GM20431 (cell line): ENCODE data around the gene F8.
"Not testable (repeated sequence)": the region's sequence is repeated elsewhere in the genome, so short reads cannot be mapped to it uniquely, and the experiment has no call there.

Experiments used
- in situ Hi-C: fragments of 300-500 bp; cut with MseI, MboI; formaldehyde crosslinking; loops from one replicate; pipeline ENCODE4 v1.15.0; 2020; ENCODE audit warnings: low sequenced_read_pairs; ENCODE audit not compliant: unreplicated experiment

F8 gene

DNA sequence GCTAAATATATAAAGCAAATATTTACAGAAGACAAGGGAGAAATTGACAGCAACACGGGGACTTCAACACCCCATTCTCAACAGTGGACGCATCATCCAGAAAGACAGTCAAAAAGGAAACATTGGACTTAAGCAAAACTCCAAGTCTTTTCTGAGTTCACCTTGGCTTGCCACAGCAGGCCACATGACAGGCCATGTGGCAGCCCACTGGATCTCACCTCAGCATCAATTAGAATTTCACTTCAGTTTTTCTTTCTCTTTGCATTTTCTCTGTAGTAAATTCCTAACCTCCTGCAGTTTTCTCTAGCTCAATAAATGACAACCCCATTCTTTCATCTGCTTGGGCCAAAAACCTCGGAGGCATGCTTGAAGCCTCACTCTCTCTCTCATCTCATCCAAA is 200.5 kb downstream of the F8 start:
- in situ Hi-C loops, result no loop called here

DNA sequence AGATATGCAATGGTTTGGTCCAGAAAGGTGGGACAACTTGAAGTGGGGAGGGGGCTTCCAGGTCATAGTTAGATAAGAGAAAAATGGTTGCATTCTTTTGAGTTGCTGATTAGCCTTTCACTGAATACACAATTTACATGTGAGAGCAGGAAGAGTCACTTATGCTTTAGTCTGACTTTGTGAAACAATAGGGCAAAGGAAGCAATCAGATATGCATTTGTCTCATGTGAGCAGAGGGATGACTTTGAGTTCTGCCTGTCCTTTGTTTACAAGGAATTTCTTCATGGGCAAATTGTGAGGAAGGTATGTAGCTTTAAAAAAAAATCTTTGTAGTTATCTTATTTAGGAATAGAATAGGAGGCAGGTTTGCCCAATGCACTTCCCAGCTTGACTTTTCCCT is 201.0 kb downstream of the F8 start:
- in situ Hi-C loops, result no loop called here

DNA sequence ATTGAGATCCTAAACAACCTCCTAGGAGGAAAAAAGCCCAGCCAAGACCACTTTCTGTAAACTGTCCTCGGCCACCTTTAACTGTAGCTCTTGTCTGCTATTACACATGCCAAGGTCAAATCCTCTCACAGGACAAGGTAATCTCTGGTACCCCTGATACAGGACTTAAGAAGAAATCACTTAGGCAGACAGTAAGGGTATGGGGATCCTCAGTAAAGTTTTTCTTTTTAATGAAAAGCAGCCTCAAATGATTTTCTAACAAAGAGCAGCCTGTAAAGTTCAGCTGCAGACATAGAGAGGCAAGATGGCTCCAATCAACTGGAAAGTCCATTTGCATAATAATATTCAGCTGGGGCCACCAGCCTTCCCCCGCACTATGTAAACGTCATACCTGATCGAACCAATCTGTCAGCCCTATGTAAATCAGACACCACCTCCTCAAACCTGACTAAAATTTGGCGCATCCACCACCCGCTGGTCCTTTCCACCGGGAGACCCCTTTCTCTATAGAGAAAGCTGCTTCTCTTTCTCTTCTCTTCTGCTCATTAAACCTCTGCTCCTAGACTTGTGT is 202.7 kb downstream of the F8 start:
- in situ Hi-C loops, result no loop called here

DNA sequence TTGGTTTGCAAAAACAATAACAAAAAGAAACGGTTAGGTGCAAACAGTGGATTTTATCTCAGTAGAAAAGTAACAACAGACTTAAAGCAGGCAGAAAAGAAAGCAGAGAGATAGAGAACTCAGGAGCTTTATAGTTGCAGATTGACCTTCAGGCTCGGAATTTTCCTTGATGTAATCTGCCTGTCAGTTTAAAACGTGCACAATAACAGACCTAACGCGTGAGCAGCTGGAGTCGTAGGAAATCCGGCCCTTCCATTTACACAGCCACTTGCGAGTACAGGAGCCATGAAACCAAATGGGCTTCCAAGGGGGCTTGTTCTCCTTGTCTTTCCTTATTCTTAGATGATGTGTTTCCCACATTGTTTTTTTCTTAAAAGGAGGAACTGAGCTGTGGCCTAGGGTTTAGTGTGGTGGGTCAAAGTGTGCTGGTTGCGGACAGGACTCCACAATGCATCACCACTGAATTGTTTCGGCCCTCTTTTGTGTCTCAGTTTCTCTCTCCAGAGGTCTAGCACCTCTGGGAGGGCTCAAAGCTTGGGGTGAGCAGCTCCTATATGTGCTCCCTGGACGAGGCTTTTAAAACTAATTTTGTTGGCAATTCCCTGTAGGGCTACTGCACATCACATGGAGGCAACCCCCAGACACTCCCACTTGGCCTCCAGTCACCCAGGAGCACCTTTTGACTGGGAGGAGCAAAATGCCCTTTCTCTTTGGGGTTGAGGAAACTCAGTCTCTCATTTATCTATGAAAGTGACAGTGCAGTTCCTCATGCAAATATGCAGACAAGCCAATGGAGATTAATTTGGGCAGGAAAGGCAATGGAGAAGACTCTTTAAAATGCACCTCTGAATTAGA is 203.4 kb downstream of the F8 start:
- in situ Hi-C loops, result no loop called here

DNA sequence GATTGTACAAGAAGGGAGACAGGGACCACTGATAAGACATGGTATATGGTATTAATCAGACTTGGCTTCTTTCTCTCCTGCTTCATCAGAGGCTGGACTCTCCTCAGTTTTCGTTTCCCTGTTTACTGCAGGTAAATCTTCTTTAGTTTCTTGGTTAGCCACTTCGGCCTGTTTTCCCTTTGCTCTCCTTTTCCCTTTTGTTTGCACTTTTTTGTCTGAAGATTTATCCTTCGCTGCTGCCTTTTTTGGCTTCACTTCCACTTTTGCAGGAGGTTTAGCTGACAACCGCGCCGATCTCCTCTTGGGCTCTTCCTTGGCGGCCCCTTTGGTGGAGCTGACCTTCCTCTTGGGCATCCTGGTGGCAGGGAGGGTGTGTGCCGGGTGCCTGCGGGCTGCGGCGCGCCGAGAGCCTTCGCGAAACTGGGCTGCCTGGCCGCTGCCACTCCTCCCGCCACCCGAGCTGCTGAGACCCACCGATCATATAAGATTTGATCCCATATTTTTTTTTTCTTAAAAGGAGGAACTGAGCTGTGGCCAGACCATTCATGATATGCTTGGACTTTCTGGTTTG is 205.4 kb downstream of the F8 start:
- in situ Hi-C loops, result not testable (repeated sequence)

DNA sequence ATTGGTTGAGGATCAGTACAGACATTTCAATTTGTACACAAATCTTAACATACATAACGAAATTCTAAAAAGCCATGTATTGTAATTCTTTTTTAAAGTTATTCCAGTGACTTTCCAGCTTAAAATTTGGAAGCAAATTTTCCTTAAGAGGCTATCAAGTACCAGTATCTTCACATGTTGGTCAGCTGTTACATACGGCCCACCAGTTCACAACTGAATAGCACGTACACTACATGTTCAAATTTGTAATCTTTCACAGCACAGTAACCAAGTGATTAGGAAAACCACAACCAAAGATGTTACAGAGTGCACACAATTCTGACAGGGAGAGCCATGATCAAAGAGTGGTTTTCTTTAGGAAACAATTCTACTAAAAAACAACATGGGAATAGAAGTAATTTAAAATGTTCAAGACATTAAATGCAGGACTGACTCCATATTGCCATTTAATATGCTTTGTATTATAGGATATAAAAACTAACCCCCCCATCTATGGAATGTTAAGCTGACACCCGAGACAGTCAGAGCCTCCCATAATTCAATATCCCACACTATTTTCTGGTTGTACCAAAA is 206.1 kb downstream of the F8 start:
- in situ Hi-C loops, result not testable (repeated sequence)

DNA sequence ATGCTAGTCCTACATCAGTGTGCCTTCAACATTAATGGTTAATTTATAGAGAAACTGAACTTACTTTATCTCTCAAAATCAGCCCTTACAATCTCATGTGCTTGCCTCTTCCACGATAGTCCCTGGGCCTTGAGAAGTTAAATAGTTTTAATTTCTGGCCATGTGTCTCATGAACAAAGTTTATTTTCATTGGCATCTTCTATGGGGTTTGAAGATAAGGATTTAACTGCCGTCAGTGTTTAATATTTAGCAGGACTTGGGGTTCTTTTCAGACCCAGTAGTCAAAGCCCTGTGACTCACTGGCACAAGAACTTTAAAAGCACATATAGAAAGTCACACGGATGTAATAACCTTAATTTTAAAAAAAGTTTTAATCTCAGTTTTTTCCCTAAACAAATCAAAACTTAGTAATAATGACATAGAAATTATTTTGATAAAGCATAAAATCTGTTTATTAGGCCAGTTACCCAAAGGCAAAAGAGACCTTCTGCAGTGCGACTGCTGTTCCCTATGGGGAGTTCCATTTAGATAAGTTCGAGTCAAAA is 207.2 kb downstream of the F8 start:
- in situ Hi-C loops, result no loop called here

DNA sequence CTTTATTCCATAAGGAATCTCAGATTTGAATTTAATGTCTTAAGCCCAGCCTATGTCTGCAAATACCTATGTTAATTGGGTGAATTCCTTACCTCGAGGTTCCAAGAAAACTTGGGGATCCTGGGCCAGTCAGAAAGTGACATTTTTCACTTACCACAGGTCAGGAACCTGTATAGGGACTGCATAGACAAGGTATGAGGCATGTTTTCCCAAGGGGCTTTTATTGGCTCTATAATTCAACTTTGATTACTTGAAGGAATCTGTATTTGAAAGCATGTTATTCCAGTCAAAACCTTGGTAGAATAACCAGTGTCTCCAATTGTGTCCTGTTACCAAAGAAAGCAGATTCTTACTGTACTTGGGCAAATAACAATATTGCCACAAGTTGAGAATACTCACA is 208.7 kb downstream of the F8 start:
- in situ Hi-C loops, result no loop called here

DNA sequence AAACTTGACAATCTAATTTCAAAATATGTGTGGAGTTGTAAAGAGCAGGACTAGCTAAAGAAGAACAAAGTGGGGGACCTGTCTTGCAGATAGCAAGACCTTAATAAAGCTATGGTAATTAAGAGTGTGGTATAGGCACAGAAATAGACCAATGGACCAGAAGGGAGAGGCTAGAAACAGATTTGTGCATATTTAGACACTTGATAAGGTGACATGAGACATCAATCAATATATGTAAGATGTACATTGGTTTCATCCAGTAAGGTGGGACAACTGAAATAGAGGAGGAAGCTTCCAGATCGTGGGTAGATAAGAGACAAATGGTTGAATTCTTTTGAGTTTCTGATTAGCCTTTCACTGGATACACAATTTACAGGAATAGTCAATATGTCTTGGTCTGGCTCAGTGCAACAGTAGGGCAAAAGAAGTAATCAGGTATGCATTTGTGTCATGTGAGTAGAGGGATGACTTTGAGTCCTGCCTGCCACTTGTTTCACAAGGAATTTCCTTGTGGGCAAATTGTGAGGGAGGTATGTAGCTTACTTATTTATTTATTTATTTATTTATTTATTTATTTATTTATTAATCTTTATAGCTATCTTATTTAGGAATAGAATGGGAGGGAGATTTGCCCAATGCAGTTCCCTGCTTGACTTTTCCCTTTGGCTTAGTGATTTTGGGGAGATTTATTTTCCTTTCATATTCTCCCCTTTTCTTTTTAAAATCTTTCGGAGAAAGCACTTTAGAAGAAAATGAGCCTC is 210.0 kb downstream of the F8 start:
- in situ Hi-C loops, result no loop called here

DNA sequence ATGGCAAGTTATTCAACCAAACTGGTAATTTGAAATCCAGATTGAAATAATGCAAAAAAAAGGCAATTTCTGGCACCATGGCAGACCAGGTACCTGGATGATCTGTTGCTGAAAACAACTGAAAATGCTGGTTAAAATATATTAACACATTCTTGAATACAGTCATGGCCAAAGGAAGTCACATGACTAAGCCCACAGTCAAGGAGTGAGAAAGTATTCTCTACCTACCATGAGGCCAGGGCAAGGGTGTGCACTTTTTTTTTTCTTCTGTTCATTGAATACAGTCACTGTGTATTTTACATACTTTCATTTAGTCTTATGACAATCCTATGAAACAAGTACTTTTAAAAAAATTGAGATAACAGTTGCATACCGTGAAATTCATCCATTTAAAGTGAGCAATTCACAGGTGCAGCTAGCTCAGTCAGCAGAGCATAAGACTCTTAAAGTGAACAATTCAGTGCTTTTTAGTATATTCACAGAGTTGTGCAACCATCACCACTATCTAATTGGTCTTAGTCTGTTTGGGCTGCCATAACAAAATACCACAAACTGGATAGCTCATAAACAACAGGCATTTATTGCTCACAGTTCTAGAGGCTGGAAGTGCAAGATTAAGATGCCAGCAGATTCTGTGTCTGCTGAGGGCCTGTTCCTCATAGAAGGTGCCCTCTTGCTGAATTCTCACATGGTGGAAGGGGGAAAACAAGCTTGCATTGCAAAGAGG is 212.4 kb downstream of the F8 start:
- in situ Hi-C loops, result no loop called here

DNA sequence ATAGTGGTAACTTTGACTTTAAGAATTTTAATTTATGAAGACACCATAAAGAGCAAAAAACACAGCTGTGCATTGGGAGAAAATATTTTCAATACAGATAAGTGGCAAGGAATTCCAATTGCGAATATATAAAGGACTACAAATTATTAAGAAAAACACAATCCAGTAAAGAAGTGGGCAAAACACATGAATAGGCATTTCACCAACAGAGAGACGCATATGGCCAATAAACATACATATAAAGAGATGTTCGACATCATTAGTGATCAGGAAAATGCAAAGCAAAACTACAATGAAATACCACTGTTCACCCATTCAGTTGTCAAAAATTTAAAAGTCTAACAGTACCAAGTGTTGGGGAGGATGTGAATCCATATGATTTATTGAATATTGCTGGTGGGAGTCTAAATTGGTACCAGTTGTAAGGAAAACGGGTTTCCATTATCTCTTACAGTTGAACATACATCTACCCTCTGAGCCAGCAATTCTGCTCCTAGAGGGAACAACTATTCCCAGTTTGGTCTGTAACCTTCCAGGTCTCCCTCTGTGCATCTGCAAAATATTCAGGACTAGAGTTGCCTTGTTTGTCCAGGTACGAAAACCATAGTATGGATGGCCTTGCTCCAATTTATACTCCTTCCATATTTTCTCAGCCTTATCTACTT is 215.6 kb downstream of the F8 start:
- in situ Hi-C loops, result no loop called here

DNA sequence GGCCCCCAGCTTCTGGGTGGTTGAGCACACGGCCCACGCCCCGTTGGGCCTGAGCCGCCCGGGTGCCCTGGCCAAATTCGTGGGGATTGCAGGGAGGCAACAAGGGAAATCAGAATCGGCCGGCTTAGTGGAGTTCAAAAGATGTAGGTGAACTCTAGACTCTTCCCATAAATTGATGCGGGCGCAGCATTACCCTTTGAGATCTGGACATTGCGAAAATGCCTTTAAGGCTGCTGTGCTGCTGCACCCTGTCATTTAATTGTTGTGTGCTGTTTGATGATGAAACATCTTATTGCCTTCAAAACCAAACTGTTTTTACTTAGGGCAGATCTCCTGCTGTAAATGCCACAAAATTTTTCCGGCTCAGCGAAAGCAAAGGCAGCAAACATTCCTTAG is 216.8 kb downstream of the F8 start:
- in situ Hi-C loops, result no loop called here

DNA sequence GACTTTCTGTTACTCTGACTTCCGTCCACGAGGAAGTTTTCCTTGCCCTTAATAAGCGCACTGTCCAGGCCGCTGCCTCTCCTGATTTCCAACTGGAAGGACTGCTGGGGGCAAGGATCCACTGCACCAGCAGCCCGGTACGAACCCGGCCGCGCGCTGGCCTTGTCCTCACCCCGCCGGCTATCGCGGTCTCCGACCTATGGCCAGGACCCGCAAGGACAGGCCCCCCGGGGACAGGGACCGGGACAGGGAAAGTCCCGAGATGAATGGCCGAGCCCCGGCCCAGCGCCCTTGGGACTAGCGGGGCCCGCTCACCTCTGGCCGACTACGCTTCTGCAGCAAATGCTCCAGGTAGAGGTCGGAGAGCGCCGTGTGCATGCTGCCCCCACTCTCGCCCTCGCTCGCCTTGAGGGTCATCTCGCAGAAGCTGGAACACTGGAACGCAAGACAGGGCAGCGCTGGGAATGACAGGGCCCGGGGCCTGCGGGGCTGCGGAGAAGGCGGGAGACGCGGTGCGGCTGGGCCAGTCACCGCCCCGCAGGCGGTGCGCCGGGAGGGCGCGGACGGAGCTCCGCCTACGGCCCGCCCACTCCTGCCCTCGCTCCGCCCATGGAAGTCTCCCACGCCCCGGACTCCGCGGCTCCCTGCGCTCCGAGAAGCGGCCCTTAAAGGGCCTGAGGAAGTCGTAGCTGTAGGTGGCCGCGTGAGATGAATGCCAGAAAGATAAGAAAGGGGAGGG is 217.4 kb downstream of the F8 start, which contains the start of gene MPP1:
TSS of gene MPP1 (minus strand) at position 529 of the 739 bp plus-strand sequence. CDS start at position 417, 112 bp downstream.
- in situ Hi-C loops, result no loop called here

DNA sequence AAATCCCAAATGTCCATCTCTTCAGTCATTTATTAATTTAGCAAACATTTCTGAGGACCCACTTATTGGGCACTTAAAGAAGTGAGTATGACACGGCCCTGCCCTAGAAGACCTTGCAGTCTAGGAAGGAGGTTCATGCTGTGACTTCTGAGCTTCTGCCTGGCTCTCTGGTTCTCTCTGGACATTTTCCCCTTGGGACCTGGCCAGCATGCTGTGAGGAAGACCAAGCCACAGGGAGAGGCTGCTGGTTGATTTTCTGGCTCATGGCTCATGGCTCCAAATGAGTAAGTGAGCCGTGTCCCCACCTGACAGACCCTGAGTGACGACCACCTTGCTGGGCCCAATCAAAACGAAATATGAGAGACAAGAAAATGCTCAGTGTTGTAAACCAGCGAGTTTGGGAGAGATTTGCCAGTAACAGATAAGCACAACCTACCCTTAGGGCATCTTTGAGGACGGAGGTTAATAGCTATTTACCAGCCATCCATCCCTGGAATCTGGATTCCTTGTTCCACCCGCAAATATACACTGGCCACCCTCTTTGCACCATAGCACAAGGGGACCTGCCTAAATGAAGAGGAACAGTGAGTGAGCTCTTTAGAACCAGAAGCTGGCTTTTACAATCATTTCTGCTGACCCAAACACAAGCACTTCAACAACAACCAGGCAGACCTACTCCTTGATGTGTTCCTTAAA is 218.1 kb downstream of the F8 start:
- in situ Hi-C loops, result no loop called here

DNA sequence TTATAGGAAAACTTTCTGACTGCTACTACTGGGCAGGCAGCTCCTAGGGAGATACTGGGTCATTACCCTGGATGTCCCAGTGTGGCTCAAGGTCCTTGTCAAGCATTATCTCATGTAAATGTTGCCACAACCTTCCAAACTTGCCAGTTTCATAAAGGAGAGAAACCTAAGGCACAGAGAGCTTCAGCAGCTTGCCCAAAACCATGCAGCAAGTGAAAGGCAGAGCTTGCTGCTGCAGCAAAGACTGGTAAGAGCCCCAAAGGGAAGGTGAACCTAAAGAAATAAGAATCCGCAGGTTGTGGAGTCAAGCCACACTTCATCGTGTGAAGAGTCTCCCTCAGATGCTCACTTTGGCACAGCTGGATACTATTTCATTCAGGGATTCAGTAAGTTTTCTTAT is 219.6 kb downstream of the F8 start:
- in situ Hi-C loops, result no loop called here

DNA sequence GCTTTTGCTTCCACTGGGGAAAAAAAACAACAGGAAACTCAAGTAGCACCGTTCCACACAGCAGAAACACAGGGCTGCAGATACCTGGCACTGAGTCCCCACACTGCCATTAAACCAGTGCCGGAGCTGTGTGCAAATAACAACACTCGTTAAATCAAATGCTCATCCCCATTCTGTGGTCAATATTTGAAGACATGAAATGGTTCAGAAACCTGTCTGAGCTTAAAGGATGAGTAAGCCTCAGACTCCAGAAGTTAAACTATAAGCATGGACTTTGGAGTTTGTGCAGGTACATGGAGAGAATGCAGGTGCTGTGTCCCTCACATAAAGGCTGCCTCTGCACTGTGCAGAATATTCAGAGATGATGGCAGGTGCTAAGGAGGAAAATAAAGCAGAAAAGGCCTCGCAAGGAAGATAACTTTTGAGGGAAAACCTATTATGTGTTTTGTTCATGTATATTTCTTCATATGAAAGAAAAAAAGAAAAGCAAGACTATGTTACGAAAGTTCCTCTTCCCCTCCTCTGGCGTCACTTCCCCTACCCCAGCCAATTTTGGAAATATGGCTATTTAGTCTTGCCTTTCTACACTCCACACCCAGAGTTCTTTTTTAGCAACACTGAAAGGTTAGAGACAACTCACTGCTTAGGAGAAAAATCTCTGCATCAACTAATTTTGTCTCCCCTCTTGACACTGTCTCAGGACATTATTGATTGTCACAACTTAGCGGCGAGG is 221.9 kb downstream of the F8 start:
- in situ Hi-C loops, result no loop called here
